Measurements from ENCODE around the gene CLTB. TPM values are rescaled to one million over a fixed set of nuclear protein-coding genes. Genes with fewer than 3 reads are reported as not detected.

CLTB gene
- total and polyA plus RNA-seq, 8 donors: 41.0 to 128 (median 51.9) TPM

GRCh38 chr5:176440927-176441706 is 24.8 kb upstream of the CLTB start:
- Histone ChIP-seq H3K4me1 (peaks cover 5 to 8% of the 10 kb centered on the region in 2 donors), H3K27ac (no peak overlapping the region), H3K9me3 (no peaks in the 10 kb centered on the region), H3K4me3 (no peak overlapping the region), H3K27me3 (peaks cover 0 to 8% of the 10 kb centered on the region in 2 donors), H3K36me3 (no peaks in the 10 kb centered on the region)
- intact Hi-C loops (cut with DNase I): no loop called here
- ATAC-seq (no peak), DNase-seq (no peak)
- TF ChIP-seq, protein P1, sequence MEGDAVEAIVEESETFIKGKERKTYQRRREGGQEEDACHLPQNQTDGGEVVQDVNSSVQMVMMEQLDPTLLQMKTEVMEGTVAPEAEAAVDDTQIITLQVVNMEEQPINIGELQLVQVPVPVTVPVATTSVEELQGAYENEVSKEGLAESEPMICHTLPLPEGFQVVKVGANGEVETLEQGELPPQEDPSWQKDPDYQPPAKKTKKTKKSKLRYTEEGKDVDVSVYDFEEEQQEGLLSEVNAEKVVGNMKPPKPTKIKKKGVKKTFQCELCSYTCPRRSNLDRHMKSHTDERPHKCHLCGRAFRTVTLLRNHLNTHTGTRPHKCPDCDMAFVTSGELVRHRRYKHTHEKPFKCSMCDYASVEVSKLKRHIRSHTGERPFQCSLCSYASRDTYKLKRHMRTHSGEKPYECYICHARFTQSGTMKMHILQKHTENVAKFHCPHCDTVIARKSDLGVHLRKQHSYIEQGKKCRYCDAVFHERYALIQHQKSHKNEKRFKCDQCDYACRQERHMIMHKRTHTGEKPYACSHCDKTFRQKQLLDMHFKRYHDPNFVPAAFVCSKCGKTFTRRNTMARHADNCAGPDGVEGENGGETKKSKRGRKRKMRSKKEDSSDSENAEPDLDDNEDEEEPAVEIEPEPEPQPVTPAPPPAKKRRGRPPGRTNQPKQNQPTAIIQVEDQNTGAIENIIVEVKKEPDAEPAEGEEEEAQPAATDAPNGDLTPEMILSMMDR (IDR thresholded peaks at IDR 0.05): no peak

DNA sequence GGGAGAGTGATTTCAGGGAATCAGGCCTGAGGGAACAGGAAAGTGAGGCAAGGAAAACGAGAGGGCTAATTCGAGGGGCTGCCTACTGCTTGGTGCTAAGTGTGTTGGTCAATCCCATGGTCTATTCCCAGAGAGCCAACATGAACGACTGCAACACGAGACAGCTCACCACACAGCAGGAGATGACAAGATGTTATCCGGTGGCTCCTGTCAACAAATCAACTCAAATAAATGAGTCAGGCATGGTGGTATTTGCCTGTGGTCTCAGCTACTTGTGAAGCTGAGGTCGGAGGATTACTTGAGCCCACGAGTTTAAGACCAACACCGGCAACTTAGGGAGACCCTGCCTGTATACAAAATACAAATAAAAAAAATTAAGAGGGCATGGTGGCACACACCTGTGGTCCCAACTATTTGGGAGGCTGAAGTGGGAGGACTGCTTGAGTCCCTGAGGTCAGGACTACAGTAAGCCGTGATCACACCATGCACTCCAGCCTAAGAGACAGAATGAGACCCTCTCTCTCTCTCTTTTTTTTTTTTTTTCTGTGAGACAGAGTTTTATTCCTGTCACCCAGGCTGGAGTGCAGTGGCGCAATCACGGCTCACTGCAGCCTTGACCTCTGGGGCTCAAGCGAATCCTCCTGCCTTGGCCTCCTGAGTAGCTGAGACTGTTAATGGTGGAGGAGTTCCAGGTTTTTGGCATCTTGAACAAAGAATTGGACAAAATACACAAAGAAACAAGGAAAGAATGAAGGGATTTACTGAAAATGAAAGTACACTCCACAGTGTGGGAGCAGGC is 22.8 kb upstream of the CLTB start:
- TF ChIP-seq, protein P1 (IDR thresholded peaks at IDR 0.05): no peak
- H3K27ac ChIP-seq: no peak overlapping the region

GRCh38 chr5:176436656-176437055 is 20.3 kb upstream of the CLTB start:
- Histone ChIP-seq H3K4me1 (peaks cover 5 to 7% of the 10 kb centered on the region in 2 donors), H3K36me3 (no peaks in the 10 kb centered on the region), H3K4me3 (no peak overlapping the region), H3K27ac (peak overlapping the region in 1 of 2 donors; percentile 34), H3K27me3 (peaks cover 0 to 8% of the 10 kb centered on the region in 2 donors), H3K9me3 (no peaks in the 10 kb centered on the region)
- intact Hi-C loops (cut with DNase I): no loop called here
- no peak for DNase-seq
- TF ChIP-seq, protein P1 (IDR thresholded peaks at IDR 0.05): no peak
- no peak for ATAC-seq

More for the DNA sequence above, 22.8 kb upstream of the CLTB start:
- Histone ChIP-seq H3K4me3 (no peak overlapping the region), H3K4me1 (peaks cover 5 to 7% of the 10 kb centered on the region in 2 donors), H3K36me3 (no peaks in the 10 kb centered on the region), H3K9me3 (no peaks in the 10 kb centered on the region), H3K27me3 (peaks cover 0 to 8% of the 10 kb centered on the region in 2 donors)
- intact Hi-C loops (cut with DNase I): no loop called here
- ATAC-seq: no peak
- DNase-seq: no peak

GRCh38 chr5:176432707-176433106 is 16.4 kb upstream of the CLTB start:
- Histone ChIP-seq H3K27ac (no peak overlapping the region), H3K36me3 (no peaks in the 10 kb centered on the region), H3K27me3 (no peaks in the 10 kb centered on the region), H3K9me3 (no peaks in the 10 kb centered on the region), H3K4me1 (peaks cover 5 to 7% of the 10 kb centered on the region in 2 donors), H3K4me3 (no peak overlapping the region)
- intact Hi-C loops (cut with DNase I): no loop called here
- DNase-seq: no peak
- TF ChIP-seq, protein P1 (IDR thresholded peaks at IDR 0.05): no peak
- ATAC-seq: no peak

GRCh38 chr5:176429972-176430371 is 13.6 kb upstream of the CLTB start:
- intact Hi-C loops (cut with DNase I): no loop called here
- H3K36me3 ChIP-seq: no peaks in the 10 kb centered on the region
- DNase-seq (no peak), ATAC-seq (no peak)
- no peaks in the 10 kb centered on the region for H3K9me3 ChIP-seq
- no peak overlapping the region for H3K4me3 ChIP-seq
- H3K27ac ChIP-seq: no peak overlapping the region
- no peaks in the 10 kb centered on the region for H3K4me1 ChIP-seq
- TF ChIP-seq, protein P1 (IDR thresholded peaks at IDR 0.05): no peak
- no peaks in the 10 kb centered on the region for H3K27me3 ChIP-seq
